ENCODE data around the gene DHH.

DHH gene

DNA sequence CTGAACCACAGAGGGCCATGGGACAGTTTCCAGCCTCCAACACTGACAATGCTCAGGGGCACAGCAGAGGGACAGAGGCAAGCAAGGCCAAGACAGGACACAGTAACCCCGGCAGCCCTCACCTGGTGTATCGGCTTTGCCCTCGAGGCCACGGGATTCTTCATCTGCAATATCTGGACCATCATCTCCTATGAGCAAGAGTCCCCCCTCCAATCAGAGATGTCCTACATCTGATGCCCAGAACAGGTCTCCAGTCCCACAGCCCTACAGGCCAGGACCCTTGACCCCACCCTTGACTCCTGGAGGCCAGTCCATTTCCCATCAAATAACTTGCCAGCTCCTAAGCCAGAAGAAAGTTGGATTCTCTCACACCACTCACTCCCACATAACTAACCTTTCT is 51.4 kb downstream of the DHH start:
- H3K36me3 ChIP-seq (ENCODE audit: control insufficient read depth in 5 of 5, insufficient read depth in 5 of 5, low read length in 5 of 5), result peaks cover 2 to 100% (median 98%) of the 10 kb centered on the region in 5 donors
- no peak overlapping the region for H3K27ac ChIP-seq (ENCODE audit: low read depth, low read length)
- no peak overlapping the region for H3K4me3 ChIP-seq (ENCODE audit: low read depth in 1 of 5, low read length in 5 of 5)
- no peaks in the 10 kb centered on the region for H3K9me3 ChIP-seq (ENCODE audit: control insufficient read depth in 5 of 5, low read length in 5 of 5)
- H3K4me1 ChIP-seq (ENCODE audit: control insufficient read depth in 5 of 5, insufficient read depth in 5 of 5, low read length in 5 of 5), result no peaks in the 10 kb centered on the region
- no peak overlapping the region for H3K9ac ChIP-seq (ENCODE audit: low read length in 5 of 5)
- no peaks in the 10 kb centered on the region for H3K27me3 ChIP-seq (ENCODE audit: control insufficient read depth in 5 of 5, insufficient read depth in 4 of 5, low read length in 5 of 5)

DNA sequence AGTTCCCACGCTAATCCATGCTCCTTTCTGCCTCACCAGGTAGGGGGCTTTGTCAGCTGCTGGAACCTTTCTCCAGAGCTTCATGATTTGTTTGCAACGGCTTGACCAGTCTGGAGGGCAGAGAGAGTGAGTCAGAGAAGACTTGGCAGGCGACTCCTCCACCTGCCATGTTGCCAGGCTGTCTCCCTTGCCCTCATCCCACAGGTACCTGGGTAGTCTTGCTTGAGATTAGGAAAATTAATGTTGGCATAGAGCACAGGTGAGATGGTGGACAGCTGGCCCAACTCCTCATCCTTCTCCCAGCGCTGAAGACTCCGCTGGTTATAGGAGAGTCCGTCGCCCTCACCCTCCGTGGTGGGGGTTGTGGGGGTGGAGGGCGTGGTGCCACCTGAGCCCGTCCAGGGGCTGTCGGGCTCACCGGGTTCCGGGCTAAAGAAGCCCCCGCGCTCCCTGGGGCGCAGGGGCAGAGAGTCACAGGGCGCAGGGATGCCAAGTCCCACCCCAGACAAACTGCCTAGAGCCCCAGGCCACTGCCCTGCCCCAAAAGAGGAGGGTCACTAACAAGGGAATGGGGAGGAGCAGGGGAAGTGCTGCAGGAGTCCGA is 52.6 kb downstream of the DHH start:
- Histone ChIP-seq H3K4me3 (ENCODE audit: low read depth in 1 of 5, low read length in 5 of 5) (no peak overlapping the region), H3K9ac (ENCODE audit: low read length in 5 of 5) (no peak overlapping the region), H3K9me3 (ENCODE audit: control insufficient read depth in 5 of 5, low read length in 5 of 5) (no peaks in the 10 kb centered on the region), H3K27ac (ENCODE audit: low read depth, low read length) (no peak overlapping the region), H3K4me1 (ENCODE audit: control insufficient read depth in 5 of 5, insufficient read depth in 5 of 5, low read length in 5 of 5) (no peaks in the 10 kb centered on the region), H3K36me3 (ENCODE audit: control insufficient read depth in 5 of 5, insufficient read depth in 5 of 5, low read length in 5 of 5) (peaks cover 0 to 100% (median 98%) of the 10 kb centered on the region in 5 donors), H3K27me3 (ENCODE audit: control insufficient read depth in 5 of 5, insufficient read depth in 4 of 5, low read length in 5 of 5) (no peaks in the 10 kb centered on the region)

- Histone ChIP-seq H3K27ac (ENCODE audit: low read depth, low read length) (no peak overlapping the region), H3K9ac (ENCODE audit: low read length in 5 of 5) (no peak overlapping the region), H3K27me3 (ENCODE audit: control insufficient read depth in 5 of 5, insufficient read depth in 4 of 5, low read length in 5 of 5) (no peaks in the 10 kb centered on the region), H3K4me3 (ENCODE audit: low read depth in 1 of 5, low read length in 5 of 5) (no peak overlapping the region), H3K4me1 (ENCODE audit: control insufficient read depth in 5 of 5, insufficient read depth in 5 of 5, low read length in 5 of 5) (no peaks in the 10 kb centered on the region), H3K9me3 (ENCODE audit: control insufficient read depth in 5 of 5, low read length in 5 of 5) (no peaks in the 10 kb centered on the region), H3K36me3 (ENCODE audit: control insufficient read depth in 5 of 5, insufficient read depth in 5 of 5, low read length in 5 of 5) (peaks cover 2 to 98% (median 97%) of the 10 kb centered on the region in 5 donors)
These were observed 53.3 kb downstream of the DHH start for GRCh38 chr12:49041036-49041880.

DNA sequence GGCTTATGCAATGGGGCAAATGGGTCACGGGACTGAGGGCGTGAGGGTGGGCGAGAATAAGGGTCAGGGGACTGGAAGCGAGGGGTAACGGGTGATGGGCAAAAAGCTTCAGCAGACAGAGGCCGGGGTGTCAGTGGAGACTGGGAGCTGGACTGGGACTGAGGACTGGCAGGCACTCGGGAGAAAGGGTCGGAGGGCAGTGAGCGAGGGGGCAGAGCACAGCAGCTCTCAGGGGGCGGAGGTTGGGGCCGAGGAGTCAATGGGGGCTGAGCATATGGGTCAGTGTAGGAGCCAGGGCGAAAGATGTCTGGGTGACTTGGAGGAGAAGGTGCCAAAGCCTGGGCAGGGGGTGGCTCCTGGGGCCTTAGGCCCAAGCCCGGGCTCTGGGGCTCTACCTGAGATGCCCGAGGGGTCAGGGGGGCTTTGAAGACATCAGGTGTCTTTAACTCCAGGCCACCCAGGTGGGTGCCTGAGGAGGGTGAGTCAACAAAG is 54.2 kb downstream of the DHH start:
- Histone ChIP-seq H3K27me3 (ENCODE audit: control insufficient read depth in 5 of 5, insufficient read depth in 4 of 5, low read length in 5 of 5) (no peaks in the 10 kb centered on the region), H3K36me3 (ENCODE audit: control insufficient read depth in 5 of 5, insufficient read depth in 5 of 5, low read length in 5 of 5) (peaks cover 2 to 93% (median 89%) of the 10 kb centered on the region in 5 donors), H3K4me3 (ENCODE audit: low read depth in 1 of 5, low read length in 5 of 5) (no peak overlapping the region), H3K9me3 (ENCODE audit: control insufficient read depth in 5 of 5, low read length in 5 of 5) (no peaks in the 10 kb centered on the region), H3K4me1 (ENCODE audit: control insufficient read depth in 5 of 5, insufficient read depth in 5 of 5, low read length in 5 of 5) (no peaks in the 10 kb centered on the region), H3K9ac (ENCODE audit: low read length in 5 of 5) (no peak overlapping the region), H3K27ac (ENCODE audit: low read depth, low read length) (no peak overlapping the region)

DNA sequence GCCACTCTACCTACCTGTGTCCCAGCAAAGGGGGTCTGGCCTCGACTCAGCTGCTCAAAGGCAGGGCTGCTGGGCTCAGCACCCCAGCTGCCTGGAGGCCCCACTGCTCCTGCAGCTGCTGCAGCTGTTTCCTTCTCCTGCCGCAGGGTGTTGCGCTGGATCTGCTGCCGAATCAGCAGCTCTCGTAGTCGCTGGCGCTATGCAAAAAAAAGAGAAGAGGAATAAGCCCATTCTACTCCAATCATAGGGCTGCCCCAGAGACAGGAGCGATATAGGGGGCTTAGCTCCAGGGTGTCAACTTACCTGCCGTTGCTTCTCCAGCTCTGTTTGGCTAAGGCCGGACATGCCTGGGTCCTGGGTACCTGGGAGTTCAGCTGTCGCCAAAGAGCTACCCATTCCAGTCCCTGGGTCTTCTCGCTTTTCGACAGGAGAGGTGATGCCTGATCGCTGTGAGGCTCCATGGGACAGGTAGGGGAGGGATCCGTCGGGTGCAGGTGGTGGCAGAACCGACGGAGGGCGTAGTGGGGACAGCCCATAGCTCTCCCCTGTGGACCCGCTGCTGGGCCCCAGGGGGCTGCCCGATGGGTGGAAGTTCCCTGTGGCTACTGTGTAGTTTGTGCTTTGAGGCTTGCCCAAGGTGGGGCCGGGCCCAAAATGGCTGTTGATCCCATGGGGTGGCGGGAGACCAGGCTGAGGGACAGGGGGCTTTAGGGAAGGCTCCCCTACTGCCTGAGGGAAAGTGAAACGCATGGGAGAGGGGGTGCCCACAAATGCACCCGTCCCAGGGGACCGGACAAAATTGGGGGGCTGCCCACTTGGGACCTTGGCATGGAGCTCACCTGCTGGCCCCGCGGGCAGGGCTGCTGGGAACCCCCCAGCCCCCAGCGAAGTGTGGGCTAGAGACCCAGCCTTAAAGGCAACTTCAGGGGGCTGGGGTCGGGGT is 54.9 kb downstream of the DHH start:
- H3K9me3 ChIP-seq (ENCODE audit: control insufficient read depth in 5 of 5, low read length in 5 of 5), result no peaks in the 10 kb centered on the region
- H3K4me3 ChIP-seq (ENCODE audit: low read depth in 1 of 5, low read length in 5 of 5), result no peak overlapping the region
- H3K27me3 ChIP-seq (ENCODE audit: control insufficient read depth in 5 of 5, insufficient read depth in 4 of 5, low read length in 5 of 5), result no peaks in the 10 kb centered on the region
- H3K4me1 ChIP-seq (ENCODE audit: control insufficient read depth in 5 of 5, insufficient read depth in 5 of 5, low read length in 5 of 5), result no peaks in the 10 kb centered on the region
- H3K9ac ChIP-seq (ENCODE audit: low read length in 5 of 5), result no peak overlapping the region
- no peak overlapping the region for H3K27ac ChIP-seq (ENCODE audit: low read depth, low read length)
- H3K36me3 ChIP-seq (ENCODE audit: control insufficient read depth in 5 of 5, insufficient read depth in 5 of 5, low read length in 5 of 5), result peaks cover 2 to 92% (median 89%) of the 10 kb centered on the region in 5 donors

DNA sequence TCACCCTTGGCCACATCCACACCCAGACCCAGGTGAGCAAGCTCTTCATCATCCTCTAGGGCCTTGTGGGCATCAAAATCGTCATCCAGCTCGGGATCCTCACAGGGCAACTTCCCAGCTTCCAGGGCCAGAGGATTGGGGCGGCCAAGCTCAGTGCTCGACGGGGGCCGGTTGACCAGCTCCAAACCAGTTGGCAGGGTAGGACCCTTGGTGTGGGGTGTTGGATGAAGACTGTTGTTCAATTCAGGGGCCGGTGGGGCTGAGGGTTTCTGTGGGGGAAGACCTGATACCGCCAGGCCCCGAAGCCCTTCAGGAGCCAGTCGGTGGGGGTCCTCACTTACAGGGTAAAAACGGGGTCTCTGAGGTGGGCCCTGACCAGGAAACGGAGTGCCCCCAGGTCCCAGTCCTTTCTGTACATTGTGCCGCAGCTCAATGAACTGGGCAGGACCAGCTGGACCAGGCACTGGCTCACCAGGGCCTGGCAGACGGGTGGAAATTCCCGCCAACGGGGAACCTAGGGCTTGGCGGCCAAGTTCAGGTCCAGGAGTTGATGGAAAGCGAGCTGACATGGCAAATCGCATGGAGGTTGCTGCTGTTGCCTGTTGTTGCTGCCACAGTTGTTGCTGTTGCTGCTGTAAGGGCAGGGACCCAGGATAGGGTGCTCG is 56.2 kb downstream of the DHH start:
- Histone ChIP-seq H3K9ac (ENCODE audit: low read length in 5 of 5) (no peak overlapping the region), H3K36me3 (ENCODE audit: control insufficient read depth in 5 of 5, insufficient read depth in 5 of 5, low read length in 5 of 5) (peaks cover 2 to 92% (median 89%) of the 10 kb centered on the region in 5 donors), H3K9me3 (ENCODE audit: control insufficient read depth in 5 of 5, low read length in 5 of 5) (no peaks in the 10 kb centered on the region), H3K27ac (ENCODE audit: low read depth, low read length) (no peak overlapping the region), H3K27me3 (ENCODE audit: control insufficient read depth in 5 of 5, insufficient read depth in 4 of 5, low read length in 5 of 5) (no peaks in the 10 kb centered on the region), H3K4me3 (ENCODE audit: low read depth in 1 of 5, low read length in 5 of 5) (no peak overlapping the region), H3K4me1 (ENCODE audit: control insufficient read depth in 5 of 5, insufficient read depth in 5 of 5, low read length in 5 of 5) (no peaks in the 10 kb centered on the region)

- H3K27me3 ChIP-seq (ENCODE audit: control insufficient read depth in 5 of 5, insufficient read depth in 4 of 5, low read length in 5 of 5), result no peaks in the 10 kb centered on the region
These were observed 56.7 kb downstream of the DHH start for GRCh38 chr12:49037947-49038237.

GRCh38 chr12:49037111-49037946 is 57.3 kb downstream of the DHH start:
- Histone ChIP-seq H3K9ac (ENCODE audit: low read length in 5 of 5) (no peak overlapping the region), H3K4me3 (ENCODE audit: low read depth in 1 of 5, low read length in 5 of 5) (no peak overlapping the region), H3K27ac (ENCODE audit: low read depth, low read length) (no peak overlapping the region), H3K36me3 (ENCODE audit: control insufficient read depth in 5 of 5, insufficient read depth in 5 of 5, low read length in 5 of 5) (peaks cover 2 to 92% (median 89%) of the 10 kb centered on the region in 5 donors), H3K27me3 (ENCODE audit: control insufficient read depth in 5 of 5, insufficient read depth in 4 of 5, low read length in 5 of 5) (no peaks in the 10 kb centered on the region), H3K9me3 (ENCODE audit: control insufficient read depth in 5 of 5, low read length in 5 of 5) (no peaks in the 10 kb centered on the region), H3K4me1 (ENCODE audit: control insufficient read depth in 5 of 5, insufficient read depth in 5 of 5, low read length in 5 of 5) (no peaks in the 10 kb centered on the region)

More at GRCh38 chr12:49037947-49038237, 56.7 kb downstream of the DHH start:
- H3K36me3 ChIP-seq (ENCODE audit: control insufficient read depth in 5 of 5, insufficient read depth in 5 of 5, low read length in 5 of 5), result peaks cover 2 to 92% (median 89%) of the 10 kb centered on the region in 5 donors
- no peak overlapping the region for H3K4me3 ChIP-seq (ENCODE audit: low read depth in 1 of 5, low read length in 5 of 5)
- no peak overlapping the region for H3K9ac ChIP-seq (ENCODE audit: low read length in 5 of 5)
- H3K9me3 ChIP-seq (ENCODE audit: control insufficient read depth in 5 of 5, low read length in 5 of 5), result no peaks in the 10 kb centered on the region
- H3K4me1 ChIP-seq (ENCODE audit: control insufficient read depth in 5 of 5, insufficient read depth in 5 of 5, low read length in 5 of 5), result no peaks in the 10 kb centered on the region
- no peak overlapping the region for H3K27ac ChIP-seq (ENCODE audit: low read depth, low read length)
